SK-N-SH treated with all-trans-retinoic acid at 6 μM for 48 hours (cell line): ENCODE measurements around the gene KRT78.

Experiments
- CSRNP3 ChIP-seq: fragments of 250-450 bp; sonication (Bioruptor Pico); IDR thresholded peaks from 2 replicates; pipeline ENCODE4 v1.5.1; 2021; ENCODE audit warnings: mild to moderate bottlenecking, moderate library complexity
- RARB ChIP-seq: fragments of 250-450 bp; sonication (Bioruptor Pico); IDR thresholded peaks from 2 replicates; pipeline ENCODE4 v1.8.0; 2021; ENCODE audit warnings: mild to moderate bottlenecking, moderate library complexity
- ZC3H10 ChIP-seq: fragments of 250-450 bp; sonication (Bioruptor Pico); IDR thresholded peaks from 2 replicates; pipeline ENCODE4 v1.5.1; 2021; ENCODE audit warnings: mild to moderate bottlenecking, moderate library complexity
- ZFP3 ChIP-seq: fragments of 250-450 bp; sonication (Bioruptor Pico); IDR thresholded peaks from 2 replicates; pipeline ENCODE4 v1.5.0; 2020; ENCODE audit warnings: mild to moderate bottlenecking, moderate library complexity
- ZFP30 ChIP-seq: fragments of 450-650 bp; formaldehyde crosslinking; IDR thresholded peaks from 2 replicates; pipeline ENCODE4 v1.5.0; 2022; ENCODE audit warnings: mild to moderate bottlenecking, moderate library complexity
- TF ChIP-seq, protein P1 (sequence below): fragments of 250-450 bp; sonication (Bioruptor Pico); IDR thresholded peaks from 2 replicates; pipeline ENCODE4 v1.8.0; 2020; ENCODE audit warnings: mild to moderate bottlenecking, moderate library complexity, borderline replicate concordance

DNA sequence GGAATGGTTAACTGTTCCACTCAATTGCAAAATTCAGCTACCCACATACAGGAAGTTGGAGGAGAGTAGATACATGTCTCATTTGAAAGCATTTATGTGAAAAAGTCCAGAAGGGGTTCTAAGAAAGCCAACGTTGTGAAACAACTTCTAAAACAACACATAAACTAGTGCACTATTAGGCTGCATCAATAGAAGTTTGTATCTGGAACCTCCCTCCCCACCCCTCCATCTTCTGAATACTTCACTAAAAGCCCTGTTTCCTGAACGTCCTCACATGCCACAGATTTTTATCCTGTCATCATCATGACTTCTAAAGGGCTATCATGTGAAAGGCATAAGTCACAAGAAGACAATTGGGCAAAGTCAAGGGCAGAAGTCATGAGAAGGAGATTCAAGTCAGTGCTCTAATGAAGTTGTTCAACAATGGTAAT, 20.2 kb downstream of the KRT78 start:
- TF ChIP-seq, protein P1, sequence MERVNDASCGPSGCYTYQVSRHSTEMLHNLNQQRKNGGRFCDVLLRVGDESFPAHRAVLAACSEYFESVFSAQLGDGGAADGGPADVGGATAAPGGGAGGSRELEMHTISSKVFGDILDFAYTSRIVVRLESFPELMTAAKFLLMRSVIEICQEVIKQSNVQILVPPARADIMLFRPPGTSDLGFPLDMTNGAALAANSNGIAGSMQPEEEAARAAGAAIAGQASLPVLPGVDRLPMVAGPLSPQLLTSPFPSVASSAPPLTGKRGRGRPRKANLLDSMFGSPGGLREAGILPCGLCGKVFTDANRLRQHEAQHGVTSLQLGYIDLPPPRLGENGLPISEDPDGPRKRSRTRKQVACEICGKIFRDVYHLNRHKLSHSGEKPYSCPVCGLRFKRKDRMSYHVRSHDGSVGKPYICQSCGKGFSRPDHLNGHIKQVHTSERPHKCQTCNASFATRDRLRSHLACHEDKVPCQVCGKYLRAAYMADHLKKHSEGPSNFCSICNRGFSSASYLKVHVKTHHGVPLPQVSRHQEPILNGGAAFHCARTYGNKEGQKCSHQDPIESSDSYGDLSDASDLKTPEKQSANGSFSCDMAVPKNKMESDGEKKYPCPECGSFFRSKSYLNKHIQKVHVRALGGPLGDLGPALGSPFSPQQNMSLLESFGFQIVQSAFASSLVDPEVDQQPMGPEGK = no peak
- no peak for TF ChIP-seq ZFP3 (CRISPR knock-in tag)
- TF ChIP-seq RARB (CRISPR knock-in tag) = no peak
- TF ChIP-seq CSRNP3 (CRISPR knock-in tag) = no peak
- no peak for TF ChIP-seq ZC3H10 (CRISPR knock-in tag)
- TF ChIP-seq ZFP30 = no peak
